ENCODE measurements around the gene IRAK3. TPM values are rescaled to one million over a fixed set of nuclear protein-coding genes. Genes with fewer than 3 reads are reported as not detected.
A peak's percentile ranks its signal among the peaks of the same experiment; 100 is the strongest.
"Not testable (repeated sequence)": the region's sequence is repeated elsewhere in the genome, so short reads cannot be mapped to it uniquely, and the experiment has no call there.

The IRAK3 gene
- total RNA-seq, 1 experiment from 2014 or later, result 0.28 TPM

GRCh38 chr12:66279123-66279712, 90.2 kb downstream of the IRAK3 start:
- H3K27me3 ChIP-seq (ENCODE audit: control insufficient read depth, insufficient read depth, low read length), result no peaks in the 10 kb centered on the region; the same call in 1 of the 2 replicates
- peak; percentile 22 for DNase-seq
- H3K36me3 ChIP-seq (replicated peaks; ENCODE audit: control insufficient read depth, insufficient read depth, low read length), result no peaks in the 10 kb centered on the region
- H3K4me3 ChIP-seq (ENCODE audit: insufficient read depth, low read depth, low read length), result no peak overlapping the region

- no peak for DNase-seq
- H3K27me3 ChIP-seq (ENCODE audit: control insufficient read depth, insufficient read depth, low read length), result no peaks in the 10 kb centered on the region; the same call in 1 of the 2 replicates
- no peak overlapping the region for H3K4me3 ChIP-seq (ENCODE audit: insufficient read depth, low read depth, low read length)
- H3K36me3 ChIP-seq (replicated peaks; ENCODE audit: control insufficient read depth, insufficient read depth, low read length), result no peaks in the 10 kb centered on the region
Observed at GRCh38 chr12:66280561-66280960, 91.5 kb downstream of the IRAK3 start.

- DNase-seq, result no peak
- no peak overlapping the region for H3K4me3 ChIP-seq (ENCODE audit: insufficient read depth, low read depth, low read length)
- H3K36me3 ChIP-seq (replicated peaks; ENCODE audit: control insufficient read depth, insufficient read depth, low read length), result no peaks in the 10 kb centered on the region
- no peaks in the 10 kb centered on the region; the same call in 1 of the 2 replicates for H3K27me3 ChIP-seq (ENCODE audit: control insufficient read depth, insufficient read depth, low read length)
Observed at GRCh38 chr12:66282244-66282643, 93.2 kb downstream of the IRAK3 start.

GRCh38 chr12:66287275-66287674, 98.3 kb downstream of the IRAK3 start:
- Histone ChIP-seq H3K4me3 (ENCODE audit: insufficient read depth, low read depth, low read length) (no peak overlapping the region), H3K36me3 (replicated peaks; ENCODE audit: control insufficient read depth, insufficient read depth, low read length) (no peaks in the 10 kb centered on the region), H3K27me3 (ENCODE audit: control insufficient read depth, insufficient read depth, low read length) (no peaks in the 10 kb centered on the region; the same call in 1 of the 2 replicates)
- no peak for DNase-seq

GRCh38 chr12:66288121-66288520, 99.1 kb downstream of the IRAK3 start:
- no peaks in the 10 kb centered on the region for H3K36me3 ChIP-seq (replicated peaks; ENCODE audit: control insufficient read depth, insufficient read depth, low read length)
- no peak overlapping the region for H3K4me3 ChIP-seq (ENCODE audit: insufficient read depth, low read depth, low read length)
- DNase-seq, result no peak
- no peaks in the 10 kb centered on the region; the same call in 1 of the 2 replicates for H3K27me3 ChIP-seq (ENCODE audit: control insufficient read depth, insufficient read depth, low read length)

GRCh38 chr12:66289485-66289884, 100.5 kb downstream of the IRAK3 start:
- Histone ChIP-seq H3K27me3 (ENCODE audit: control insufficient read depth, insufficient read depth, low read length) (no peaks in the 10 kb centered on the region), H3K4me3 (ENCODE audit: insufficient read depth, low read depth, low read length) (no peak overlapping the region), H3K36me3 (replicated peaks; ENCODE audit: control insufficient read depth, insufficient read depth, low read length) (no peaks in the 10 kb centered on the region)
- DNase-seq, result no peak

GRCh38 chr12:66290716-66291200, 101.7 kb downstream of the IRAK3 start:
- DNase-seq, result no peak
- Histone ChIP-seq H3K4me3 (ENCODE audit: insufficient read depth, low read depth, low read length) (no peak overlapping the region), H3K27me3 (ENCODE audit: control insufficient read depth, insufficient read depth, low read length) (no peaks in the 10 kb centered on the region), H3K36me3 (replicated peaks; ENCODE audit: control insufficient read depth, insufficient read depth, low read length) (no peaks in the 10 kb centered on the region)

- no peak overlapping the region for H3K4me3 ChIP-seq (ENCODE audit: insufficient read depth, low read depth, low read length)
- H3K27me3 ChIP-seq (ENCODE audit: control insufficient read depth, insufficient read depth, low read length), result no peaks in the 10 kb centered on the region; the same call in 1 of the 2 replicates
- H3K36me3 ChIP-seq (replicated peaks; ENCODE audit: control insufficient read depth, insufficient read depth, low read length), result no peaks in the 10 kb centered on the region
- DNase-seq, result no peak
Observed at GRCh38 chr12:66296176-66296683, 107.2 kb downstream of the IRAK3 start.

GRCh38 chr12:66297080-66297479, 108.1 kb downstream of the IRAK3 start:
- Histone ChIP-seq H3K36me3 (replicated peaks; ENCODE audit: control insufficient read depth, insufficient read depth, low read length) (no peaks in the 10 kb centered on the region), H3K4me3 (ENCODE audit: insufficient read depth, low read depth, low read length) (no peak overlapping the region), H3K27me3 (ENCODE audit: control insufficient read depth, insufficient read depth, low read length) (no peaks in the 10 kb centered on the region; the same call in 1 of the 2 replicates)
- no peak for DNase-seq

GRCh38 chr12:66297923-66298322, 108.9 kb downstream of the IRAK3 start:
- H3K4me3 ChIP-seq (ENCODE audit: insufficient read depth, low read depth, low read length), result no peak overlapping the region
- H3K27me3 ChIP-seq (ENCODE audit: control insufficient read depth, insufficient read depth, low read length), result no peaks in the 10 kb centered on the region; the same call in 1 of the 2 replicates
- H3K36me3 ChIP-seq (replicated peaks; ENCODE audit: control insufficient read depth, insufficient read depth, low read length), result no peaks in the 10 kb centered on the region
- no peak for DNase-seq

GRCh38 chr12:66301944-66302826, 113.2 kb downstream of the IRAK3 start, which contains the start of gene HELB:
Gene HELB (plus strand): TSS chr12:66302493. CDS start chr12:66302604, 111 bp downstream.
- no peaks in the 10 kb centered on the region; the same call in 1 of the 2 replicates for H3K36me3 ChIP-seq (replicated peaks; ENCODE audit: control insufficient read depth, insufficient read depth, low read length)
- H3K27me3 ChIP-seq (ENCODE audit: control insufficient read depth, insufficient read depth, low read length), result no peaks in the 10 kb centered on the region; the same call in 1 of the 2 replicates
- peak within 1 kb of the TSS; percentile 86 for H3K4me3 ChIP-seq (ENCODE audit: insufficient read depth, low read depth, low read length)
- DNase-seq, result peak; percentile 91

- H3K27me3 ChIP-seq (ENCODE audit: control insufficient read depth, insufficient read depth, low read length), result no peaks in the 10 kb centered on the region; the same call in 1 of the 2 replicates
- no peak for DNase-seq
- no peaks in the 10 kb centered on the region; the same call in 1 of the 2 replicates for H3K36me3 ChIP-seq (replicated peaks; ENCODE audit: control insufficient read depth, insufficient read depth, low read length)
- peak overlapping the region; percentile 86 for H3K4me3 ChIP-seq (ENCODE audit: insufficient read depth, low read depth, low read length)
Observed at GRCh38 chr12:66302827-66303169, 113.8 kb downstream of the IRAK3 start.

- H3K4me3 ChIP-seq (ENCODE audit: insufficient read depth, low read depth, low read length); DNase-seq; H3K27me3 ChIP-seq (ENCODE audit: control insufficient read depth, insufficient read depth, low read length); H3K36me3 ChIP-seq (replicated peaks; ENCODE audit: control insufficient read depth, insufficient read depth, low read length): not testable (repeated sequence)
Observed at GRCh38 chr12:66303316-66303804, 114.3 kb downstream of the IRAK3 start.

All from H7 (cell line).